ENCODE measurements around the gene NCAPD3.

The NCAPD3 gene

GRCh38 chr11:134245434-134245833 is 21.7 kb upstream of the NCAPD3 start:
- DNase-seq (ENCODE audit: low read depth): no peak
- H3K4me3 ChIP-seq (ENCODE audit: low read depth, low read length): no peak overlapping the region
- no peak for TF ChIP-seq CTCF (IDR thresholded peaks at IDR 0.05; ENCODE audit: insufficient read depth, low read depth, low read length, missing control alignments)

GRCh38 chr11:134244593-134244992 is 20.8 kb upstream of the NCAPD3 start:
- DNase-seq (ENCODE audit: low read depth): peak; percentile 65
- TF ChIP-seq CTCF (IDR thresholded peaks at IDR 0.05; ENCODE audit: insufficient read depth, low read depth, low read length, missing control alignments): peak; percentile 66
- H3K4me3 ChIP-seq (ENCODE audit: low read depth, low read length): no peak overlapping the region

GRCh38 chr11:134243913-134244312 is 20.1 kb upstream of the NCAPD3 start:
- TF ChIP-seq CTCF (IDR thresholded peaks at IDR 0.05; ENCODE audit: insufficient read depth, low read depth, low read length, missing control alignments): no peak
- DNase-seq (ENCODE audit: low read depth): no peak
- no peak overlapping the region for H3K4me3 ChIP-seq (ENCODE audit: low read depth, low read length)

GRCh38 chr11:134242376-134242775 is 18.6 kb upstream of the NCAPD3 start:
- no peak for TF ChIP-seq CTCF (IDR thresholded peaks at IDR 0.05; ENCODE audit: insufficient read depth, low read depth, low read length, missing control alignments)
- no peak overlapping the region for H3K4me3 ChIP-seq (ENCODE audit: low read depth, low read length)
- DNase-seq (ENCODE audit: low read depth): no peak

GRCh38 chr11:134240592-134240991 is 16.8 kb upstream of the NCAPD3 start:
- TF ChIP-seq CTCF (IDR thresholded peaks at IDR 0.05; ENCODE audit: insufficient read depth, low read depth, low read length, missing control alignments): no peak

GRCh38 chr11:134238956-134239355 is 15.2 kb upstream of the NCAPD3 start:
- no peak for DNase-seq (ENCODE audit: low read depth)
- no peak for TF ChIP-seq CTCF (IDR thresholded peaks at IDR 0.05; ENCODE audit: insufficient read depth, low read depth, low read length, missing control alignments)
- no peak overlapping the region for H3K4me3 ChIP-seq (ENCODE audit: low read depth, low read length)

More at GRCh38 chr11:134240592-134240991, 16.8 kb upstream of the NCAPD3 start:
- no peak overlapping the region for H3K4me3 ChIP-seq (ENCODE audit: low read depth, low read length)
- DNase-seq (ENCODE audit: low read depth): no peak

- no peak overlapping the region for H3K4me3 ChIP-seq (ENCODE audit: low read depth, low read length)
- TF ChIP-seq CTCF (IDR thresholded peaks at IDR 0.05; ENCODE audit: insufficient read depth, low read depth, low read length, missing control alignments): no peak
- DNase-seq (ENCODE audit: low read depth): no peak
Measured at GRCh38 chr11:134237557-134237922, 13.8 kb upstream of the NCAPD3 start.
